Heart left ventricle (tissue), 13 donors: ENCODE results near the gene BOC.

Experiments
- POLR2A ChIP-seq, 2 donors: fragments of 450-650 bp; IDR thresholded peaks; one replicate each; pipeline ENCODE4 v1.6.1; 2017; ENCODE audit warnings: antibody characterized with exemption in 2 of 2, mild to moderate bottlenecking in 2 of 2, moderate library complexity in 2 of 2
- TF ChIP-seq, protein P1 (sequence below), 12 donors: fragments of 200-600 bp; sonication (generic) in 4 of 12; IDR thresholded peaks; one replicate each; pipeline versions ENCODE4 v1.5.0 to v1.8.0; 2018 to 2022; ENCODE audit warnings: antibody characterized with exemption in 12 of 12, mild to moderate bottlenecking in 5 of 12
- donor health status: ischemic (EF 13 %, LVEDD 7.1; RV severe dilation, severe dysfunction).
- donor health status: DM: no; HTN: yes; CAD: no.
- donor health status: DM: no; HTN: no; CAD: no.
- donor health status: ischemic (EF 25% LVEDD 6.9; RV normal size, moderate dysfunction).
- donor health status: ischemic (EF 25% LVEDD 5.7; RV mildly dilated, moderate dysfunction).
- donor health status: ischemic (EF 35%, LVEDD 5.7; RV mildly dilated, moderate dysfunction).
- donor health status: nonischemic (EF 11% LVEDD 7.7; RV severe dilation, severe dysfunction).
- donor health status: DM: yes; HTN: yes; CAD: no.
- donor health status: PGD.
- donor health status: ischemic (EF 29% LVEDD 5.4; RV normal size, mild dysfunction).
- donor health status: nonischemic (EF 23%, LVEDD 6.1; RV moderate dilation, normal function).

DNA sequence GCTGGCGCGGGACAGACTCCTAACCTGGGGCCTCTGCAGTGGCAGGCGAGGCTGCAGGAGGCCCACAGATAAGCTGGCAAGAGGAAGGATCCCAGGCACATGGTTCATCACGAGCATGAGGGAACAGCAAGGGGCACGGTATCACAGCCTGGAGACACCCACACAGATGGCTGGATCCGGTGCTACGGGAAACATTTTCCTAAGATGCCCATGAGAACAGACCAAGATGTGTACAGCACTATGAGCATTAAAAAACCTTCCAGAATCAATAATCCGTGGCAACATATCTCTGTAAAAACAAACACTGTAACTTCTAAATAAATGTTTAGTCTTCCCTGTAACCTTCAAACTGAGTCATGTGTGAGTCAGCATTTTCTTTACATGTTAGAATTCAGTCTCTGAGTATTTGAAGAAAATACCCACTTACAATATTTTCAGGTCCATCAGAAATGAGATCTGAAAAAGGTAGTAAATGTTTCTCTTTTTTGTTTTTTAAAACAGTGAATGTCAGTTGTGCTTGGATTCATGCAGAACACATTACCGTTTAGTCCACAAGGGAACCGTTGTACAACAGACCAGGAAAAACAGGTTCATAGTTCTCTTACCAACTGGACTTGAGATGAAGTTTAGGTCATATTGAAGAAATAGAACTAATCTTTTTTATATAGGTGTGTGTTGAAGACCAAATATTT lies 75.9 kb downstream of the BOC start:
- TF ChIP-seq, protein P1, sequence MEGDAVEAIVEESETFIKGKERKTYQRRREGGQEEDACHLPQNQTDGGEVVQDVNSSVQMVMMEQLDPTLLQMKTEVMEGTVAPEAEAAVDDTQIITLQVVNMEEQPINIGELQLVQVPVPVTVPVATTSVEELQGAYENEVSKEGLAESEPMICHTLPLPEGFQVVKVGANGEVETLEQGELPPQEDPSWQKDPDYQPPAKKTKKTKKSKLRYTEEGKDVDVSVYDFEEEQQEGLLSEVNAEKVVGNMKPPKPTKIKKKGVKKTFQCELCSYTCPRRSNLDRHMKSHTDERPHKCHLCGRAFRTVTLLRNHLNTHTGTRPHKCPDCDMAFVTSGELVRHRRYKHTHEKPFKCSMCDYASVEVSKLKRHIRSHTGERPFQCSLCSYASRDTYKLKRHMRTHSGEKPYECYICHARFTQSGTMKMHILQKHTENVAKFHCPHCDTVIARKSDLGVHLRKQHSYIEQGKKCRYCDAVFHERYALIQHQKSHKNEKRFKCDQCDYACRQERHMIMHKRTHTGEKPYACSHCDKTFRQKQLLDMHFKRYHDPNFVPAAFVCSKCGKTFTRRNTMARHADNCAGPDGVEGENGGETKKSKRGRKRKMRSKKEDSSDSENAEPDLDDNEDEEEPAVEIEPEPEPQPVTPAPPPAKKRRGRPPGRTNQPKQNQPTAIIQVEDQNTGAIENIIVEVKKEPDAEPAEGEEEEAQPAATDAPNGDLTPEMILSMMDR (IDR thresholded peaks at IDR 0.05), result no peak
- no peak for TF ChIP-seq POLR2A (IDR thresholded peaks at IDR 0.05)
